Gastrocnemius medialis (tissue), 4 donors: ENCODE data around the gene LRRC28.

Experiments used
- CTCF ChIP-seq, 5 experiments: fragments of 450-650 bp in 3 of 5; fragments of 200-600 bp in 2 of 5; sonication (generic) in 2 of 5; IDR thresholded peaks in 4 of 5; conservative IDR thresholded peaks in 1 of 5; 1 replicate in 4 of 5; 2 replicates in 1 of 5; pipeline ENCODE4 v1.5.1; 2016 to 2019; ENCODE audit warnings: antibody characterized with exemption in 5 of 5, mild to moderate bottlenecking in 3 of 5, moderate library complexity in 3 of 5
- POLR2A ChIP-seq, 2 donors: fragments of 450-650 bp; IDR thresholded peaks; one replicate each; pipeline ENCODE4 v1.6.1; 2017; ENCODE audit warnings: antibody characterized with exemption in 2 of 2, mild to moderate bottlenecking in 2 of 2, moderate library complexity in 2 of 2

DNA sequence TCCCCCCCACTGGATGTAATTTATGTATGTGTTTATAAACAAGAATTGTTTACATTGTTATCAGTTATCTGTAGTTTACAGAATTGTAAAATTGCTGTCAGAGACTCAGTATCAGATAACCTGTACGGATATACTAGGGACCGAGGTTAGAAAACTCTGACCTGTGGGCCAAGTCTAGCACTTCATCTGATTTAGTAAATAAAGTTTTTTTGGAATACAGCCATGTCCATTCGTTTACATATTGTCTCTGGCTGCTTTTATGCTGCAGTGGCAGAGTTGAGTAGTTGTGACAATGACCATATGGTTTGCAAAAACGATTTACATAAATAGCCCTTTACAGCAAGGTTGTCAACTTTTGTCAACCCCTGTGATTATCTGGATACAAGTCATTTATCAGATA, 52.6 kb downstream of the LRRC28 start:
- TF ChIP-seq CTCF (IDR thresholded peaks at IDR 0.05 in 4 of 5, conservative IDR thresholded peaks at IDR 0.05 in 1 of 5) = no peak
- TF ChIP-seq POLR2A (IDR thresholded peaks at IDR 0.05) = no peak
